Gastrocnemius medialis (tissue), 4 donors: ENCODE results near the gene TEX14.

Source experiments
- POLR2A ChIP-seq, 2 donors: fragments of 450-650 bp; IDR thresholded peaks; one replicate each; pipeline ENCODE4 v1.6.1; 2017; ENCODE audit warnings: antibody characterized with exemption in 2 of 2, mild to moderate bottlenecking in 2 of 2, moderate library complexity in 2 of 2
- TF ChIP-seq, protein P1 (sequence below), 5 experiments: fragments of 450-650 bp in 3 of 5; fragments of 200-600 bp in 2 of 5; sonication (generic) in 2 of 5; IDR thresholded peaks in 4 of 5; conservative IDR thresholded peaks in 1 of 5; 1 replicate in 4 of 5; 2 replicates in 1 of 5; pipeline ENCODE4 v1.5.1; 2016 to 2019; ENCODE audit warnings: antibody characterized with exemption in 5 of 5, mild to moderate bottlenecking in 3 of 5, moderate library complexity in 3 of 5

DNA sequence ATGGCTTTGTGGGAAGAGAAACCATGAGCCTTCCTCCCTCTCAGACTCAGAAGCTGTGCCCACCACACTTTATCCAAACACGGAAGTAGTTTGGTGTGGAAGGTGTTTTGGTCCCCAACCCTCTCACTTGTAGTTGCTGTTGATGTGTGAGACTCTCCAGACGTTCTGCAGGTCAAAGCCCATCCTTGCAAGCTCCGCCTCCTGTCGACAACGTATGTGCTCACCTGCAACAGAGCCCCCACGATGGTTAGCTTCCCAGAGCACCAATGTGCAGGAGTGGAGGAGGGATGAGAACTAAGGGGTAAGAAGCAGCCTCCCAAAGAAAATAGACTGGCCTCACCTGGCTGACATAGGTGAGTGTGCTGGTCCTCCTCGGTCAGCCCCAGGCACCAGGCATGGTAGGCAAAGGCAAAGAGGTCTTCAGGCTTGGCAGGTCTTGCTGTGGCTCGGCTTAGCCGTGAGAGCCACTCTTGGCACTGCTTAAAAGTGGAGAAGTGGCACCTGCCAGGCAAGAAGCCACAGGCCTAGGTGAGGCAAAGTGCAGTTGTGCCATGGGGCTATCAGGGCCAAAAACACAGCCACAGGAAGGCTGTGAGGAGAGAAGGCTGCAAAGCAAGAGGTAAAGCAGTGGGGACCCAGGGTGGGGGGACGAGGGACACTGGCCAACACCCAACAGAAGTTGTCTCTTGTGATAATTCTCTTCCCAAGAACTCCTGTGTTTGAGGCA is 183.3 kb downstream of the TEX14 start:
- TF ChIP-seq POLR2A (IDR thresholded peaks at IDR 0.05): no peak
- TF ChIP-seq, protein P1, sequence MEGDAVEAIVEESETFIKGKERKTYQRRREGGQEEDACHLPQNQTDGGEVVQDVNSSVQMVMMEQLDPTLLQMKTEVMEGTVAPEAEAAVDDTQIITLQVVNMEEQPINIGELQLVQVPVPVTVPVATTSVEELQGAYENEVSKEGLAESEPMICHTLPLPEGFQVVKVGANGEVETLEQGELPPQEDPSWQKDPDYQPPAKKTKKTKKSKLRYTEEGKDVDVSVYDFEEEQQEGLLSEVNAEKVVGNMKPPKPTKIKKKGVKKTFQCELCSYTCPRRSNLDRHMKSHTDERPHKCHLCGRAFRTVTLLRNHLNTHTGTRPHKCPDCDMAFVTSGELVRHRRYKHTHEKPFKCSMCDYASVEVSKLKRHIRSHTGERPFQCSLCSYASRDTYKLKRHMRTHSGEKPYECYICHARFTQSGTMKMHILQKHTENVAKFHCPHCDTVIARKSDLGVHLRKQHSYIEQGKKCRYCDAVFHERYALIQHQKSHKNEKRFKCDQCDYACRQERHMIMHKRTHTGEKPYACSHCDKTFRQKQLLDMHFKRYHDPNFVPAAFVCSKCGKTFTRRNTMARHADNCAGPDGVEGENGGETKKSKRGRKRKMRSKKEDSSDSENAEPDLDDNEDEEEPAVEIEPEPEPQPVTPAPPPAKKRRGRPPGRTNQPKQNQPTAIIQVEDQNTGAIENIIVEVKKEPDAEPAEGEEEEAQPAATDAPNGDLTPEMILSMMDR (IDR thresholded peaks at IDR 0.05 in 4 of 5, conservative IDR thresholded peaks at IDR 0.05 in 1 of 5): no peak
